NCI-H1105 treated with DMSO at 0.1 percent for 48 hours (cell line): Measurements from ENCODE around the gene STARD5.

Experiments
- DNase-seq: peaks from one replicate; lab custom pipeline; 2025; lab: John Stamatoyannopoulos, UW

Gene STARD5

DNA sequence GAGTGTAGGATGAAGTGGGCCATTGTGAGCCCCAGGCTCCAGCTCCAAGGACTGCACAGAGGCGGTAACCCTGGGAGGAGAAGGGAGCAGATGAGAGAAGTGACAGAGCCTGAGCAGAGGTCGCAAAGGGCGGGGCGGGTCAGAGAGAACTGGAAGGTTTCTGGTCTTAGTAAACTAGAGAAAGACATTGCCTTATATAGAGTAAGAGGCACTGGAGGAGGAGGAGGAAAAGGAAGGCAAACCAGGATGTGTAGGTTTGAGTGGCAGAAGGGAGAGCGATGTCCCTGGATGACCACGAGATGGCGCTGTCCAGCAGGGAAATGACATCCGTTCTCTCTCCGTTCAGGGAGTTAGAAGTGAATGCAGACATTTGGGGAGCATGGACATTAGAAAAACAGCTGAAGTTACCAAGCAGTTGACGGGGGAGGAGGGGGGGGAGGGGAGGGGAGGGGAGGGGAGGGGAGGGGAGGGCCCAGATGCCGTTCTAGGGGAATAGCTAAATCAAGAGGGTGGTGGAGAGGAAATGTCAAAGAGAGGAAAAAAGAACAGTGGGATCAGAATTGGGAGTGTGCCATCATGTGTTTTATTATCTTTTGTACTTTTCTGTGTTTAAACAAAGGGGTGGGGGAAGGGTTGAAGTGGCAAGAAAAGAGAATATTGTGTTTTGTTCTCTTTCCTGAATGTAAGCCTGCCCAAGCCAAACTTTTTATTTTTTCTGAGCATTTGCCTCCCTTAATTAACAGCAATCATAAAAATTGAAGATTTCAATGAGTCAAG is 48.8 kb downstream of the STARD5 start:
- DNase-seq, result peak; percentile 53

DNA sequence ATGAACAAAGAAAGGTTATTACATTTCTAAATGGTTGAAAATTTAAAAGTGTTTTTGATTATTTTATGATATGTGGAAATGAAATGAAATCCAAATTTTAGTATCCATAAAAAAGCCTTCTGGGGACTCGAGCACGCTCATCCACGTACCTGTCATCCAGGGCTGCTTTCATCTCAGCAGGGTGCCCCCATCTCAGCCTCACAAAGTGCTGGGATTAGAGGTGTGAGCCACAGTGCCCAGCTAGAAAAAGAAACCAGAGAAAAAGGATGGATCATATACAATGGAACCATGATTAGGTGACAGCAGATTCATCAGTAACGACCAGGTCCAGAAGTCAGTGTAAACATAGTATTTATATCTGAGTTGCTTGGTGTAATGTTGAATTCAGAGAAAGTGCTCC is 49.7 kb downstream of the STARD5 start:
- DNase-seq, result no peak

- DNase-seq, result no peak
Measured at GRCh38 chr15:81273855-81274254, 50.1 kb downstream of the STARD5 start.

DNA sequence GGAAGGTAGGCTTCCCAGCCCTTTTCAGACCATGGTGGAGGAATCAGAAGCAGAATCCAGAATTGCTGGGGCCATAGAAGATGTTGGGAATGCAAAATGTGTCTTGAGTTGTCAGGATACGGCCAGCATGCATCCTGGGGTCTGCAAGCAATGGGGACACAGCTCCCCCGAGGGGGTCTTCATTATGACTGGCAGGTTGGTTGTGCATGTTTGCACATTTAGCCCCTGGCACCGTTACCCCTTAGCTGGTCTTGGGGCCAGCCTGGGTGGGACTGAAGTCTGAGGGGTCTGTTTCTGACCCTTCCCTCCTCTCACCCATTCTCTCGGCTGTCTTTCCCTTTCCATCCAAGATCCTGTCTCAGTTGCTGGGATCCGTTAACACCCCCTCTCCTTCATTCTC is 50.7 kb downstream of the STARD5 start:
- DNase-seq, result no peak

- no peak for DNase-seq
Measured at GRCh38 chr15:81271761-81272644, 51.9 kb downstream of the STARD5 start.

GRCh38 chr15:81270781-81271491 is 53.0 kb downstream of the STARD5 start:
- DNase-seq, result no peak

GRCh38 chr15:81270188-81270587 is 53.8 kb downstream of the STARD5 start:
- DNase-seq, result no peak

DNA sequence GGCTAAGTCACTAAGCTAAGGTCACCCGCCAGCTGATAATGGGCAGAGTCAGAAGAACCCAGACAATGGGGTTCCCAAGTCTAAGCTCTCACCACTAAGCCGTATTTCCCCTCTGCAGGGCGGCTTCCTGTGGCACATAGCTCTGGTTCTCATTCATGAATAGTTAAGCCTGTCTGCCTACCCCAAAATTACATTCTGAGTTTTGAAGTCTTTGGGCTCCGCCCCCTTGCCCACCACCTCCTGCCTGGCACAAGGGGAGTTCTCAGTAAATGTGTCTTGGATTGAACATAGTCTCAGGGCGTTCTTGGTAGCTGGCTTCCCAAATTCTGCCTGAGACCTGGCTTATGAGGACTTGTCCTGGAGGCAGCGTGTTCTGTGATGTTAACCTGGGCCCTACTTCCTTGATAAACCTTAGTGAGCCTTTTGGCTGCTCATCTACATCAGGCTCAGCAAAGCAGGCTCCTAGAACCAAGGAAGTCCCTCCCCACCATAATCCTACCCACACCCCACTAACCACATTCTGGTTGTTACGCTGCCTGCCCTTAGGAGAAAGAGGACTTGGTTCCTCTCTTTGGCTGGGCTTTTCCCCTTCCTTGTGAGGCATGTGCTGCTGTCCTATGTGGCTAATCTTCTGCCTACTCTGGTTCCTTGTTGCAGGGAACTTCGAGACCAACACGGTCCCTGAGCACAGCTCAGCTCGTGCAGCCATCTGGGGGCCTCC is 54.9 kb downstream of the STARD5 start:
- DNase-seq, result no peak

DNA sequence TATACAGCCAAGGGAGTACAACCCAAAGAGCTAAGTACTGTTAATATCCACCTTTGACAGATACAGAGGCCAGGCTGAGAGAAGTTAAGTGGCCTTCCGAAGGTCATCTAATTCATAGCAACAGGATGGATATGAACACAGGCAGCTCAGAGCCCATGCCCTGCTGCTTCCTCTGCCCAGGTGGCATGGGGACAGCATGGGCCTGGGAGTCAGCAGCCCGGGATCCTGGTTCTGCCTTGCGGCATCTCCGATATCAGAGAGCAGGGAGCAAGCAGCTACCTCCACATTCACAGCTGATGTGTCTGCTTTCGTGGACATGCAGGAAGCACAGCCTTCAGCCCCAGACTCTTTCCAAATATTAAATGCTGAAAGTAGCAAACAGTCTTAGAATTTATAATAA is 55.6 kb downstream of the STARD5 start:
- no peak for DNase-seq

DNA sequence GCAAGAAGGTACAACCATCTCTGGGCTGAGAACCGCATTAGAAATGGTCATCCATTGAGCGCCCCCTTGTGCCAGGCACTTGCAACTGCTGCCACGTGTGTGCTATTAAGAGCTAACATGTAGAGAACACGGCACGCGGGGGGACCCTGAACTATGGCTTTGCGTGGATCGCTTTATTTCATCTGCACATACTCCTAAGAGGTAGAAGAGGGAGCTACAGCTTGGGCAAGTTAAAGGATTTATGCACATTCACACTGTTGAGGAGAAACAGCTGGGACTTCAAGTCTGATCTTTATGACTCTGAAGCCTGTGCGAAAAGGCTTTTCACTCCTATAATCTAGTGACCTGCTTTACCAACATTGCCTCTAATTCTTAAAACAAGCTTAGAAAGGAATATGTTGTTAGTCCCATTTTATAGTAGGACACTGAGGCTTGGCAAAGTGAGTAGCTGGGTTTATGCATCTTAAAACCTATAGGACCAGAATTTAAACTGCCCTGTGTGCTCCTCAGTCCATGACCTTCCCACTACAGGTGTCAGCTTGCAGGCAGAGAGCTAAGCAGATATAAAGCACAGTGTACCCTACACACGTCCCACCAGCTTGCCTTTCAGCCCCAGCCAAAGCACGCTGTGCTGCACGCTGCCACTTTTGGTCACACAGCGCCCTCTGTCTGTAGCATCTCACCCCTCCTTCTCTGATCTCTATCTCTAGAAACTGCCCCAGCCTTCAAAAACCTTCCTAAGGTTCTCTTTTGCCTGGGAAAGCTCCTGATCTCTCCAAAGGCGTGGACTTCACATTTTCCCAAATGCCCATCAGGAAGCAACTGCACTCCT is 57.8 kb downstream of the STARD5 start:
- DNase-seq, result peak; percentile 63

- DNase-seq, result peak; percentile 7
Measured at GRCh38 chr15:81265256-81265943, 58.5 kb downstream of the STARD5 start.

DNA sequence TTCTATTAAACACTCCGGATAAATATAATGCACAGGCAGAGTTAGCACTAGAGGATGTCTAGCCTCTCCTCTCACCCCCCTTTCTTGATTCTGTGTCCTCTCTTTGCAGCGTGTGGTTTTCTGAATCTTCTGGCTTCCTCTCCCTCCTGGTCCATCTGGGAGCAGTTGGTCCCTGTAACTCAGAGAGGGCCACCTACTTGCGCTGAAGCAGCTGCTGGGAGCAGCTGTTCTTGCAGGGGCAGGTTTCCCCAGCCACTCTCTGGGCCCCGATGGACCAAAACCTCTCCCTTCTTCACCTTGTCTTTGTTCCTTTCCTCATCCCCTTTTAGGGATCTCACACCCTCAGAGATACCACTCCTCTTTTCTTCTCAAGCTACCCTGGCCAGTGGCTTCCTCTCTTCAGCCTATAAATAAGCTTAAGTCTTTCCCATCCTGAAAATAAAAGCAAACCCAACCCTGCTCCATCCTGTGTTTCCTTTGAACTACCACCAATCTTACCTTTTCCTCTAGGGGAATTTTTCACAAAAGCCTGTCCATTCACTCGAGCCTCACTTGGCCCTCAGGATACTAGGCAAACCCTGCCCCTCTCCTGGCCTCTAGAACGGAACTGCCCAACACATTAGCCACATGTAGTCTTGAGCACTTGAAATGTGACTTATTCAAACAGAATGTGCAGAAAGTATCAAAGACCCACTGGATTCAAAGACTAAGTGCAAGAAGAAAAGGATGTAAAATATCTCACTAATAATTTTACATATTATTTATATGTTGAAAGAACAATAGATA is 59.7 kb downstream of the STARD5 start:
- no peak for DNase-seq

DNA sequence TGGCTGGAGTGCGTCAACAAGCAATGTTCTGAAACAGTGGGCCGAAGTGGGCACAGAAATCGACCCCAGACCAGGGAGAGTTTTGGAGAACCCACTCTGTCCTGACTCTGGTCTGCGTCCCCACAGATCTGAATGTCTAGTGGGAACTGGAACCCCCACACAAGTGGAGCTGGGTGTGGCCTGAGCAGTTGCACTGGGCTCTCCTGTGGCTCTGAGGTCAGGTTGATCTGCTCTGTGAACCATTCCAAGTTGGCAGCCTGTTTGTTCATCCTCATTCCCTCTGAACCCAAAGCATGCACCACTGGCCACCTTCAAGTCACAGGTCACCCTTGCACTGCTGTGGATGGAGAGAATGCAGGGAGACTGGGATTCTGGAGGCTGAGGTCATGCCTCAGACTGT is 60.5 kb downstream of the STARD5 start:
- no peak for DNase-seq

- DNase-seq, result no peak
Measured at GRCh38 chr15:81261172-81261811, 62.6 kb downstream of the STARD5 start.

- DNase-seq, result no peak
Measured at GRCh38 chr15:81259760-81260298, 64.1 kb downstream of the STARD5 start.
